GM03348 (cell line): Measurements from ENCODE around the gene PNLDC1.
"Not testable (repeated sequence)": the region's sequence is repeated elsewhere in the genome, so short reads cannot be mapped to it uniquely, and the experiment has no call there.

Experiments used
- DNase-seq: peaks from one replicate; pipeline ENCODE4 v3.0.0; 2012; ENCODE audit warnings: low spot score

The PNLDC1 gene

GRCh38 chr6:159849851-159850250 lies 49.8 kb downstream of the PNLDC1 start:
- not testable (repeated sequence) for DNase-seq

- DNase-seq: peak; percentile 42
Measured at GRCh38 chr6:159852877-159853276, 52.8 kb downstream of the PNLDC1 start.

- no peak for DNase-seq
Measured at GRCh38 chr6:159853754-159854153, 53.7 kb downstream of the PNLDC1 start.

- no peak for DNase-seq
Measured at GRCh38 chr6:159854959-159855358, 54.9 kb downstream of the PNLDC1 start.

GRCh38 chr6:159858259-159858658 lies 58.2 kb downstream of the PNLDC1 start:
- no peak for DNase-seq

- DNase-seq: no peak
Measured at GRCh38 chr6:159860482-159860881, 60.4 kb downstream of the PNLDC1 start.

GRCh38 chr6:159862103-159862502 lies 62.0 kb downstream of the PNLDC1 start:
- no peak for DNase-seq

GRCh38 chr6:159863341-159863740 lies 63.3 kb downstream of the PNLDC1 start:
- peak; percentile 80 for DNase-seq

- DNase-seq: no peak
Measured at GRCh38 chr6:159865226-159865920, 65.3 kb downstream of the PNLDC1 start.

- no peak for DNase-seq
Measured at GRCh38 chr6:159866286-159867247, 66.5 kb downstream of the PNLDC1 start.
